HepG2 (cell line): Measurements from ENCODE around the gene MEIOC. TPM values are rescaled to one million over a fixed set of nuclear protein-coding genes. Genes with fewer than 3 reads are reported as not detected.

Experiments used
- ATF7-NPFF ChIP-seq: sonication (generic); formaldehyde crosslinking; IDR thresholded peaks from 2 replicates; pipeline ENCODE4 v1.8.1; 2023; ENCODE audit warnings: mild to moderate bottlenecking, low read depth, missing genetic modification reagents, moderate library complexity
- FOXP4 ChIP-seq: sonication (generic); formaldehyde crosslinking; IDR thresholded peaks from 2 replicates; pipeline ENCODE4 v1.4.0; 2020; ENCODE audit warnings: missing genetic modification reagents
- GLI4 ChIP-seq: sonication (generic); formaldehyde crosslinking; IDR thresholded peaks from 2 replicates; pipeline ENCODE4 v1.5.1; 2020; ENCODE audit warnings: missing genetic modification reagents, mild to moderate bottlenecking, moderate library complexity, borderline replicate concordance
- HHEX ChIP-seq: IDR thresholded peaks from 2 replicates; pipeline ENCODE4 v1.6.1; 2016; ENCODE audit warnings: control low read depth
- JUN ChIP-seq: sonication (generic); formaldehyde crosslinking; IDR thresholded peaks from 2 replicates; pipeline ENCODE4 v1.4.0; 2020; ENCODE audit warnings: mild to moderate bottlenecking, missing genetic modification reagents
- KDM4B ChIP-seq: sonication (generic); formaldehyde crosslinking; IDR thresholded peaks from 2 replicates; pipeline ENCODE4 v1.4.0; 2020; ENCODE audit warnings: missing genetic modification reagents
- NR2F6 ChIP-seq, 2 experiments: IDR thresholded peaks; 2 replicates each; pipeline ENCODE4 v1.6.1; 2016; ENCODE audit warnings: antibody characterized with exemption in 1 of 2, mild to moderate bottlenecking in 1 of 2
- PAXIP1 ChIP-seq: sonication (generic); formaldehyde crosslinking; conservative IDR thresholded peaks from 2 replicates; pipeline ENCODE4 v1.4.0; 2020; ENCODE audit warnings: mild to moderate bottlenecking, missing genetic modification reagents, moderate library complexity
- RBAK ChIP-seq: sonication (generic); formaldehyde crosslinking; IDR thresholded peaks from 2 replicates; pipeline ENCODE4 v1.5.1; 2020; ENCODE audit warnings: mild to moderate bottlenecking, missing genetic modification reagents
- SYNCRIP ChIP-seq: fragments of 200-400 bp; formaldehyde crosslinking; IDR thresholded peaks from 2 replicates; pipeline ENCODE4 v1.6.1; 2018; ENCODE audit warnings: mild to moderate bottlenecking, low read depth, low read length; ENCODE audit not compliant: insufficient read depth
- TAF1 ChIP-seq: sonication (generic); formaldehyde crosslinking; IDR thresholded peaks from 2 replicates; pipeline ENCODE4 v1.4.0; 2020; ENCODE audit warnings: missing genetic modification reagents
- TGIF2 ChIP-seq: IDR thresholded peaks from 2 replicates; pipeline ENCODE4 v1.6.1; 2016; ENCODE audit warnings: control low read depth, missing compliant biosample characterization
- ZFYVE20 ChIP-seq: sonication (generic); formaldehyde crosslinking; IDR thresholded peaks from 2 replicates; pipeline ENCODE4 v1.8.0; 2023; ENCODE audit warnings: low read depth, mild to moderate bottlenecking, moderate library complexity, missing genetic modification reagents, borderline replicate concordance
- ZNF207 ChIP-seq: fragments of 450-650 bp; IDR thresholded peaks from 2 replicates; pipeline ENCODE4 v1.6.1; 2016; ENCODE audit warnings: antibody characterized with exemption, borderline replicate concordance
- ZNF496 ChIP-seq: sonication (generic); formaldehyde crosslinking; IDR thresholded peaks from 2 replicates; pipeline ENCODE4 v1.8.1; 2023; ENCODE audit warnings: mild to moderate bottlenecking, moderate library complexity, missing genetic modification reagents; ENCODE audit not compliant: insufficient replicate concordance
- ZNF513 ChIP-seq: sonication (generic); formaldehyde crosslinking; conservative IDR thresholded peaks from 2 replicates; pipeline ENCODE4 v1.5.0; 2020; ENCODE audit warnings: missing genetic modification reagents
- ZSCAN20 ChIP-seq: sonication (generic); formaldehyde crosslinking; IDR thresholded peaks from 2 replicates; pipeline ENCODE4 v1.4.0; 2020; ENCODE audit warnings: missing genetic modification reagents, mild to moderate bottlenecking, borderline replicate concordance
- polyA plus RNA-seq, 8 experiments: library from polyadenylated mRNA; depleted of rRNA in 3 of 8; stranded (reverse) in 7 of 8; unstranded in 1 of 8; fragments of >200 nt; fragmentation: Illumina TruSeq in 4 of 8; extraction: Trizol in 4 of 8; gene quantifications; 2 replicates each; pipeline versions ENCODE4 v1.2.1 to v1.2.3, GENCODE V29; 2011 to 2016; ENCODE audit warnings: low read depth in 4 of 8, missing spikeins in 1 of 8, mixed read lengths in 1 of 8; ENCODE audit not compliant: insufficient read depth in 1 of 8
- total RNA-seq, 5 experiments: library from RNA; depleted of rRNA; stranded (reverse); fragments of >200 nt; fragmentation: Illumina TruSeq; extraction: Trizol; gene quantifications; 2 replicates each; pipeline ENCODE4 v1.2.3, GENCODE V29; 2016; ENCODE audit warnings: low read depth in 1 of 5
- TF ChIP-seq, protein P1 (sequence below): sonication (generic); formaldehyde crosslinking; conservative IDR thresholded peaks from 2 replicates; pipeline ENCODE4 v1.4.0; 2020; ENCODE audit warnings: missing genetic modification reagents

The MEIOC gene
- total and polyA plus RNA-seq, 2 of the 13 experiments (the other 11 are each of a cell fraction or from before 2014, with no cell fraction given), result 0.04 to 0.15 TPM

GRCh38 chr17:44689477-44690217 is 33.4 kb downstream of the MEIOC start, which contains the start of gene CCDC43 (continued):
- TF ChIP-seq ZFYVE20 (CRISPR knock-in tag) (no peak), KDM4B (peak; percentile 78; the same call in 1 of the 2 replicates), ZNF496 (CRISPR knock-in tag) (no peak), ZSCAN20 (CRISPR knock-in tag) (peak; percentile 84; the same call in 1 of the 2 replicates), ZNF513 (CRISPR knock-in tag) (no peak), PAXIP1 (CRISPR knock-in tag) (peak; percentile 52), ATF7-NPFF (CRISPR knock-in tag) (peak; percentile 97), FOXP4 (CRISPR knock-in tag) (peak; percentile 69), TGIF2 (CRISPR knock-in tag) (peak; percentile 46), TAF1 (CRISPR knock-in tag) (peak; percentile 100), NR2F6 (IDR thresholded peaks at IDR 0.05) (peak; percentile 79), NR2F6 (CRISPR knock-in tag; IDR thresholded peaks at IDR 0.05) (peak; percentile 95), HHEX (0 out of 2 replicates have a peak, but pooled peaks have one; percentile 28), JUN (CRISPR knock-in tag) (peak; percentile 57; the same call in 1 of the 2 replicates), ZNF207 (no peak), RBAK (CRISPR knock-in tag) (no peak), GLI4 (CRISPR knock-in tag) (peak; percentile 96), SYNCRIP (no peak)
- TF ChIP-seq, protein P1, sequence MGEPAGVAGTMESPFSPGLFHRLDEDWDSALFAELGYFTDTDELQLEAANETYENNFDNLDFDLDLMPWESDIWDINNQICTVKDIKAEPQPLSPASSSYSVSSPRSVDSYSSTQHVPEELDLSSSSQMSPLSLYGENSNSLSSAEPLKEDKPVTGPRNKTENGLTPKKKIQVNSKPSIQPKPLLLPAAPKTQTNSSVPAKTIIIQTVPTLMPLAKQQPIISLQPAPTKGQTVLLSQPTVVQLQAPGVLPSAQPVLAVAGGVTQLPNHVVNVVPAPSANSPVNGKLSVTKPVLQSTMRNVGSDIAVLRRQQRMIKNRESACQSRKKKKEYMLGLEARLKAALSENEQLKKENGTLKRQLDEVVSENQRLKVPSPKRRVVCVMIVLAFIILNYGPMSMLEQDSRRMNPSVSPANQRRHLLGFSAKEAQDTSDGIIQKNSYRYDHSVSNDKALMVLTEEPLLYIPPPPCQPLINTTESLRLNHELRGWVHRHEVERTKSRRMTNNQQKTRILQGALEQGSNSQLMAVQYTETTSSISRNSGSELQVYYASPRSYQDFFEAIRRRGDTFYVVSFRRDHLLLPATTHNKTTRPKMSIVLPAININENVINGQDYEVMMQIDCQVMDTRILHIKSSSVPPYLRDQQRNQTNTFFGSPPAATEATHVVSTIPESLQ, result no peak; the same call in 1 of the 2 replicates
